IMR-90 (cell line): Measurements from ENCODE around the gene ENO4. TPM values are rescaled to one million over a fixed set of nuclear protein-coding genes. Genes with fewer than 3 reads are reported as not detected.

Experiments used
- ATAC-seq: fragments of 200-7000 bp; cut with Tn5 transposase; 2 replicates; pipeline ENCODE4 v1.9.1; 2020; ENCODE audit warnings: low read depth, mild to moderate bottlenecking, moderate library complexity
- BruUV-seq: library from RNA; stranded (reverse); fragments of 400-500 nt; replicated peaks from 2 replicates; lab custom pipeline; 2021; lab: Mats Ljungman, UMichigan
- CTCF ChIA-PET: fragments of 300-600 bp; formaldehyde crosslinking; extraction: SDS; loops from one replicate; lab custom pipeline; 2021; ENCODE audit warnings: antibody characterized with exemption; lab: Yijun Ruan, JAX
- POLR2A ChIA-PET: fragments of 300-600 bp; sonication (Branson Sonifier 250); formaldehyde crosslinking; loops from one replicate; lab custom pipeline; 2022; ENCODE audit warnings: antibody characterized with exemption; ENCODE audit not compliant: unreplicated experiment; lab: Charles Lee
- DNase-seq: peaks from one replicate; pipeline ENCODE4 v3.0.0; 2013
- H2AFZ ChIP-seq: replicated peaks from 2 replicates; pipeline ENCODE3; 2013; ENCODE audit warnings: low read length, mild to moderate bottlenecking; ENCODE audit not compliant: poor library complexity
- H2AK5ac ChIP-seq: 2 replicates; pipeline ENCODE4 v1.6.1; 2013; ENCODE audit warnings: low read depth, low read length, inconsistent platforms
- H2AK9ac ChIP-seq: replicated peaks from 2 replicates; pipeline ENCODE3; 2013; ENCODE audit warnings: mild to moderate bottlenecking, low read depth, low read length, moderate library complexity; ENCODE audit not compliant: poor library complexity
- H2BK120ac ChIP-seq: 2 replicates; pipeline ENCODE4 v1.6.1; 2013; ENCODE audit warnings: low read depth, low read length, inconsistent platforms
- H2BK15ac ChIP-seq: 3 replicates; pipeline ENCODE4 v1.6.1; 2013; ENCODE audit warnings: low read depth, low read length, inconsistent platforms
- H2BK20ac ChIP-seq: 2 replicates; pipeline ENCODE4 v1.6.1; 2013; ENCODE audit warnings: low read depth, mild to moderate bottlenecking, inconsistent platforms, low read length, moderate library complexity
- H2BK5ac ChIP-seq: 2 replicates; pipeline ENCODE4 v1.6.1; 2013; ENCODE audit warnings: mild to moderate bottlenecking, low read depth, low read length, inconsistent platforms; ENCODE audit not compliant: poor library complexity, severe bottlenecking
- H3K14ac ChIP-seq: replicated peaks from 2 replicates; pipeline ENCODE4 v1.6.1; 2013; ENCODE audit warnings: low read depth, low read length, inconsistent platforms
- H3K18ac ChIP-seq: 2 replicates; pipeline ENCODE4 v1.6.1; 2013; ENCODE audit warnings: low read depth, low read length, control low read depth
- H3K23ac ChIP-seq: 2 replicates; pipeline ENCODE4 v1.6.1; 2013; ENCODE audit warnings: low read depth, low read length, inconsistent platforms
- H3K27ac ChIP-seq: 2 replicates; pipeline ENCODE4 v1.5.1; 2013; ENCODE audit warnings: mild to moderate bottlenecking, control low read depth, low read length; ENCODE audit not compliant: insufficient read depth
- H3K27me3 ChIP-seq: 2 replicates; pipeline ENCODE4 v1.6.1; 2013; ENCODE audit warnings: low read length; ENCODE audit not compliant: control insufficient read depth, insufficient read depth
- H3K36me3 ChIP-seq: 2 replicates; pipeline ENCODE4 v1.6.1; 2013; ENCODE audit warnings: low read length, mixed read lengths; ENCODE audit not compliant: control insufficient read depth, insufficient read depth
- H3K4ac ChIP-seq: 2 replicates; pipeline ENCODE4 v1.6.1; 2013; ENCODE audit warnings: low read depth, low read length, inconsistent platforms
- H3K4me1 ChIP-seq: 2 replicates; pipeline ENCODE4 v1.6.1; 2013; ENCODE audit warnings: low read length, mixed read lengths; ENCODE audit not compliant: control insufficient read depth, insufficient read depth
- H3K4me2 ChIP-seq: 2 replicates; pipeline ENCODE4 v1.6.1; 2013; ENCODE audit warnings: low read depth, mild to moderate bottlenecking, control low read depth, low read length, moderate library complexity
- H3K4me3 ChIP-seq: 2 replicates; pipeline ENCODE4 v1.5.1; 2013; ENCODE audit warnings: low read depth, mild to moderate bottlenecking, control low read depth, low read length, moderate library complexity; ENCODE audit not compliant: insufficient read depth
- H3K56ac ChIP-seq: 2 replicates; pipeline ENCODE4 v1.6.1; 2013; ENCODE audit warnings: low read length, inconsistent platforms; ENCODE audit not compliant: insufficient read depth; ENCODE audit errors: extremely low read depth
- H3K79me1 ChIP-seq, 2 experiments: 2 replicates each; pipeline ENCODE4 v1.6.1; 2013; ENCODE audit warnings: low read length in 2 of 2, inconsistent platforms in 1 of 2, low read depth in 1 of 2
- H3K9ac ChIP-seq: 2 replicates; pipeline ENCODE4 v1.6.1; 2013; ENCODE audit warnings: low read depth, low read length, control low read depth
- H3K9me1 ChIP-seq: 2 replicates; pipeline ENCODE4 v1.6.1; 2013; ENCODE audit warnings: low read length, inconsistent platforms; ENCODE audit not compliant: insufficient read depth
- H3K9me3 ChIP-seq: 2 replicates; pipeline ENCODE4 v1.6.1; 2013; ENCODE audit warnings: low read length; ENCODE audit not compliant: control insufficient read depth, insufficient read depth
- H4K20me1 ChIP-seq: 2 replicates; pipeline ENCODE4 v1.6.1; 2013; ENCODE audit warnings: low read length, inconsistent platforms; ENCODE audit not compliant: insufficient read depth
- H4K5ac ChIP-seq: 2 replicates; pipeline ENCODE4 v1.6.1; 2013; ENCODE audit warnings: mild to moderate bottlenecking, low read depth, low read length, control low read depth
- H4K8ac ChIP-seq, 2 experiments: 2 replicates each; pipeline ENCODE4 v1.6.1; 2013; ENCODE audit warnings: low read depth in 2 of 2, low read length in 2 of 2, control low read depth in 1 of 2, inconsistent platforms in 1 of 2
- H4K91ac ChIP-seq: 2 replicates; pipeline ENCODE4 v1.6.1; 2013; ENCODE audit warnings: low read depth, low read length, inconsistent platforms; ENCODE audit not compliant: insufficient read depth
- BHLHE40 ChIP-seq: fragments of 150-350 bp; IDR thresholded peaks from 2 replicates; pipeline ENCODE4 v1.6.1; 2016; ENCODE audit warnings: mild to moderate bottlenecking, low read depth, low read length
- FOS ChIP-seq: fragments of 150-350 bp; IDR thresholded peaks from 2 replicates; pipeline ENCODE4 v1.6.1; 2016; ENCODE audit warnings: low read depth, low read length
- MAFK ChIP-seq: IDR thresholded peaks from 2 replicates; pipeline ENCODE4 v1.6.1; 2012; ENCODE audit warnings: low read depth, low read length, improper control_type of control experiment
- MXI1 ChIP-seq: IDR thresholded peaks from 2 replicates; pipeline ENCODE4 v1.6.1; 2012; ENCODE audit warnings: low read depth, mild to moderate bottlenecking, low read length, moderate library complexity, borderline replicate concordance
- RFX5 ChIP-seq: IDR thresholded peaks from 2 replicates; pipeline ENCODE4 v1.8.0; 2012; ENCODE audit warnings: low read depth, mild to moderate bottlenecking, low read length, moderate library complexity
- SMC3 ChIP-seq: fragments of 150-350 bp; IDR thresholded peaks from 2 replicates; pipeline ENCODE4 v1.6.1; 2016; ENCODE audit warnings: low read depth, mild to moderate bottlenecking, antibody characterized with exemption, low read length, moderate library complexity
- WGBS, 2 experiments: methylation state at CpG; one replicate each; pipeline versions ENCODE4 v1.1.5 to v1.1.7; 2013; ENCODE audit warnings: missing lambda C conversion rate in 2 of 2; ENCODE audit not compliant: insufficient read length in 1 of 2; ENCODE audit errors: extremely low coverage in 2 of 2; 5-methylcytosine and 5-hydroxymethylcytosine counted together
- dilution Hi-C: fragments of 300-500 bp; cut with HindIII; formaldehyde crosslinking; loops from one replicate; pipeline ENCODE4 v1.14.3; 2018; ENCODE audit warnings: low sequenced_read_pairs; ENCODE audit not compliant: unreplicated experiment
- in situ Hi-C: fragments of 300-500 bp; cut with MboI; formaldehyde crosslinking; loops from 3 replicates; pipeline ENCODE4 v1.14.3; 2019; ENCODE audit warnings: low sequenced_read_pairs, inconsistent platforms, mixed read lengths
- intact Hi-C: fragments of 100-400 bp; cut with micrococcal nuclease; formaldehyde crosslinking; loops from 2 replicates; pipeline ENCODE4 v1.10.0; 2022
- polyA plus RNA-seq, 3 experiments: library from polyadenylated mRNA; depleted of rRNA; stranded (reverse); fragments of >200 nt; gene quantifications; 2 replicates each; pipeline ENCODE4 v1.2.3, GENCODE V29; 2012; ENCODE audit warnings: low replicate concordance in 1 of 3
- total RNA-seq: library from RNA; depleted of rRNA; stranded (reverse); fragments of >200 nt; gene quantifications from 2 replicates; pipeline ENCODE4 v1.2.3, GENCODE V29; 2012
- TF ChIP-seq, protein P1 (sequence below): conservative IDR thresholded peaks from 2 replicates; pipeline ENCODE4 v1.5.1; 2012; ENCODE audit warnings: mild to moderate bottlenecking, low read depth, low read length, improper control_type of control experiment
- TF ChIP-seq, protein P2 (sequence below): fragments of 150-350 bp; IDR thresholded peaks from 2 replicates; pipeline ENCODE4 v1.6.1; 2016; ENCODE audit warnings: low read depth, mild to moderate bottlenecking, low read length, moderate library complexity, borderline replicate concordance
- TF ChIP-seq, protein P3 (sequence below): fragments of 150-350 bp; IDR thresholded peaks from 2 replicates; pipeline ENCODE4 v1.6.1; 2017; ENCODE audit warnings: mild to moderate bottlenecking, antibody characterized with exemption, low read length, low read depth

Gene ENO4
- total and polyA plus RNA-seq, 2 of the 4 experiments (the other 2 are of a cell fraction): under 0.01 to 0.05 TPM

DNA sequence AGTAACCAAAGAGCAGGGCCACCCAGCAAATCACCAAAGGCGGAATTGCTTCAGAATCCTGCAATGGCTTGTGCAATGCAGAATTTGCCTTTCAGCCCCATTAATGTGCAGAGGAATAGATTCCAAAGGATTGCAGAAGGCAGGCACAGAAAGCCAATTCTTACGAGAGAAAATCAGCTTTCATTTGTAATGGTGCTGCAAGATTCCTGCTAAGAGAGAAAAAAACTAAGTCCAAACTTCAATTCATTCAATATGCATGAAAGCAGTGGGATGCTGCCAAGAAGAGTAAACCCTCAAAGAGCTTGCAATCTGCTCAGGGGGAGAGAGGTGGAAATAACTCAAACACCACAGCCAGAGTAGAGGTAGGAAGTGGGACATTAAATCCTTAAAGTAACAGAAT, 70.4 kb downstream of the ENO4 start:
- Histone ChIP-seq H4K5ac (no peak overlapping the region), H3K18ac (no peak overlapping the region), H2BK120ac (no peak overlapping the region), H3K27me3 (no peaks in the 10 kb centered on the region), H3K9me1 (no peaks in the 10 kb centered on the region), H3K4me1 (no peaks in the 10 kb centered on the region), H3K4ac (no peak overlapping the region), H3K14ac (no peak overlapping the region), H4K8ac (no peak overlapping the region), H4K91ac (no peak overlapping the region), H3K27ac (no peak overlapping the region), H3K4me3 (no peak overlapping the region), H3K9ac (no peak overlapping the region), H2BK20ac (no peak overlapping the region), H2BK15ac (no peak overlapping the region), H3K36me3 (no peaks in the 10 kb centered on the region), H3K79me1 (no peaks in the 10 kb centered on the region), H3K4me2 (no peak overlapping the region), H2BK5ac (no peak overlapping the region), H4K20me1 (no peaks in the 10 kb centered on the region), H2AK9ac (no peak overlapping the region), H3K23ac (no peak overlapping the region), H3K9me3 (no peaks in the 10 kb centered on the region), H2AFZ (no peak overlapping the region), H3K56ac (no peak overlapping the region), H2AK5ac (no peak overlapping the region)
- POLR2A ChIA-PET: no interaction called here
- in situ Hi-C loops (no loop called here), dilution Hi-C loops (no loop called here), intact Hi-C loops (no loop called here)
- ATAC-seq (no peak), DNase-seq (no peak)
- WGBS, 2 experiments: no CpG with 5 or more reads among the region's 2 CpGs
- BruUV-seq: no TSS peak
- TF ChIP-seq FOS (no peak), SMC3 (no peak), BHLHE40 (no peak), MAFK (no peak), RFX5 (no peak), MXI1 (no peak)
- TF ChIP-seq, protein P1, sequence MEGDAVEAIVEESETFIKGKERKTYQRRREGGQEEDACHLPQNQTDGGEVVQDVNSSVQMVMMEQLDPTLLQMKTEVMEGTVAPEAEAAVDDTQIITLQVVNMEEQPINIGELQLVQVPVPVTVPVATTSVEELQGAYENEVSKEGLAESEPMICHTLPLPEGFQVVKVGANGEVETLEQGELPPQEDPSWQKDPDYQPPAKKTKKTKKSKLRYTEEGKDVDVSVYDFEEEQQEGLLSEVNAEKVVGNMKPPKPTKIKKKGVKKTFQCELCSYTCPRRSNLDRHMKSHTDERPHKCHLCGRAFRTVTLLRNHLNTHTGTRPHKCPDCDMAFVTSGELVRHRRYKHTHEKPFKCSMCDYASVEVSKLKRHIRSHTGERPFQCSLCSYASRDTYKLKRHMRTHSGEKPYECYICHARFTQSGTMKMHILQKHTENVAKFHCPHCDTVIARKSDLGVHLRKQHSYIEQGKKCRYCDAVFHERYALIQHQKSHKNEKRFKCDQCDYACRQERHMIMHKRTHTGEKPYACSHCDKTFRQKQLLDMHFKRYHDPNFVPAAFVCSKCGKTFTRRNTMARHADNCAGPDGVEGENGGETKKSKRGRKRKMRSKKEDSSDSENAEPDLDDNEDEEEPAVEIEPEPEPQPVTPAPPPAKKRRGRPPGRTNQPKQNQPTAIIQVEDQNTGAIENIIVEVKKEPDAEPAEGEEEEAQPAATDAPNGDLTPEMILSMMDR: no peak
- TF ChIP-seq, protein P2, sequence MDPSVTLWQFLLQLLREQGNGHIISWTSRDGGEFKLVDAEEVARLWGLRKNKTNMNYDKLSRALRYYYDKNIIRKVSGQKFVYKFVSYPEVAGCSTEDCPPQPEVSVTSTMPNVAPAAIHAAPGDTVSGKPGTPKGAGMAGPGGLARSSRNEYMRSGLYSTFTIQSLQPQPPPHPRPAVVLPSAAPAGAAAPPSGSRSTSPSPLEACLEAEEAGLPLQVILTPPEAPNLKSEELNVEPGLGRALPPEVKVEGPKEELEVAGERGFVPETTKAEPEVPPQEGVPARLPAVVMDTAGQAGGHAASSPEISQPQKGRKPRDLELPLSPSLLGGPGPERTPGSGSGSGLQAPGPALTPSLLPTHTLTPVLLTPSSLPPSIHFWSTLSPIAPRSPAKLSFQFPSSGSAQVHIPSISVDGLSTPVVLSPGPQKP: no peak
- TF ChIP-seq, protein P3, sequence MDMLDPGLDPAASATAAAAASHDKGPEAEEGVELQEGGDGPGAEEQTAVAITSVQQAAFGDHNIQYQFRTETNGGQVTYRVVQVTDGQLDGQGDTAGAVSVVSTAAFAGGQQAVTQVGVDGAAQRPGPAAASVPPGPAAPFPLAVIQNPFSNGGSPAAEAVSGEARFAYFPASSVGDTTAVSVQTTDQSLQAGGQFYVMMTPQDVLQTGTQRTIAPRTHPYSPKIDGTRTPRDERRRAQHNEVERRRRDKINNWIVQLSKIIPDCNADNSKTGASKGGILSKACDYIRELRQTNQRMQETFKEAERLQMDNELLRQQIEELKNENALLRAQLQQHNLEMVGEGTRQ: no peak
- CTCF ChIA-PET: interaction anchor here (0.6 kb wide), 1 partner anchor 79 kb away, joined by 3 read pairs; no protein-coding TSS in a partner anchor
